Lower lobe of right lung (tissue), 2 donors: ENCODE data around the gene RPS24. TPM values are rescaled to one million over a fixed set of nuclear protein-coding genes. Genes with fewer than 3 reads are reported as not detected.
A peak's percentile ranks its signal among the peaks of the same experiment; 100 is the strongest.
"Not testable (repeated sequence)": the region's sequence is repeated elsewhere in the genome, so short reads cannot be mapped to it uniquely, and the experiment has no call there.

Source experiments
- ATAC-seq, 2 donors: fragments of 200-7000 bp; cut with Tn5 transposase; one replicate each; pipeline ENCODE4 v1.9.1; 2020 to 2022; ENCODE audit warnings: mild to moderate bottlenecking in 2 of 2, moderate library complexity in 2 of 2
- DNase-seq: peaks from one replicate; pipeline ENCODE4 v3.0.0-alpha.2; 2020
- H3K27ac ChIP-seq: fragments of 200-600 bp; one replicate; pipeline ENCODE4 v1.8.0; 2022
- H3K27me3 ChIP-seq: fragments of 200-600 bp; one replicate; pipeline ENCODE4 v1.8.0; 2022; ENCODE audit warnings: low read depth
- H3K36me3 ChIP-seq: fragments of 200-600 bp; one replicate; pipeline ENCODE4 v1.8.0; 2022; ENCODE audit warnings: mild to moderate bottlenecking
- H3K4me1 ChIP-seq: fragments of 200-600 bp; one replicate; pipeline ENCODE4 v1.8.0; 2022
- H3K4me3 ChIP-seq: fragments of 200-600 bp; one replicate; pipeline ENCODE4 v1.8.0; 2022; ENCODE audit warnings: mild to moderate bottlenecking
- H3K9me3 ChIP-seq: fragments of 200-600 bp; one replicate; pipeline ENCODE4 v1.8.0; 2022
- CTCF ChIP-seq: fragments of 200-600 bp; IDR thresholded peaks from one replicate; pipeline ENCODE4 v1.8.0; 2022; ENCODE audit warnings: antibody characterized with exemption, mild to moderate bottlenecking
- intact Hi-C: fragments of 100-400 bp; cut with DNase I; formaldehyde crosslinking; loops from one replicate; pipeline ENCODE4 v1.11.0; 2022
- long read RNA-seq: library from polyadenylated mRNA; unstranded; transcript quantifications from one replicate; pipeline ENCODE4 v2.0.0, GENCODE V29; 2021
- total RNA-seq: library from RNA; stranded (reverse); fragmentation: NEBNext Ultra II Directional; extraction: Animal tissue kit (Norgen Biotek cat#: 25700); gene quantifications from one replicate; pipeline ENCODE4 v1.2.1, GENCODE V29; 2021
- donor health status: DM: no; HTN: yes; CAD: no; lungs with severe emphysema.

Gene RPS24
- 1,077 TPM for total RNA-seq
- long read RNA-seq, transcript RPS24-214 (5 exons, 634 nt), result major isoform, 11 of 16 reads
- long read RNA-seq, partial matches to known transcripts, result 4 of 16 reads
- long read RNA-seq, other reads (novel, unspliced or antisense), result 0 of 16 reads

- Histone ChIP-seq H3K27me3 (no peaks in the 10 kb centered on the region), H3K27ac (peak within 1 kb of the TSS; percentile 73), H3K4me3 (peak within 1 kb of the TSS; percentile 87), H3K36me3 (peaks cover 37% of the 10 kb centered on the region), H3K9me3 (no peaks in the 10 kb centered on the region), H3K4me1 (peaks cover 57% of the 10 kb centered on the region)
- peak; percentile 95 to 98 for ATAC-seq
- TF ChIP-seq CTCF, result no peak
- peak; percentile 97 for DNase-seq
- intact Hi-C loops, result no loop called here
Observed at GRCh38 chr10:78033637-78034470, at the start of gene RPS24. TSS of gene RPS24 (plus strand) at chr10:78033863. CDS start at chr10:78033902, 39 bp downstream.

GRCh38 chr10:77984986-77985385, 48.7 kb upstream of the RPS24 start:
- DNase-seq (no peak), ATAC-seq (no peak)
- Histone ChIP-seq H3K36me3 (peaks cover 97% of the 10 kb centered on the region), H3K27me3 (no peaks in the 10 kb centered on the region), H3K9me3 (no peaks in the 10 kb centered on the region), H3K27ac (no peak overlapping the region), H3K4me3 (no peak overlapping the region), H3K4me1 (no peaks in the 10 kb centered on the region)
- intact Hi-C loops, result no loop called here
- TF ChIP-seq CTCF, result no peak

GRCh38 chr10:77987671-77988255, 45.9 kb upstream of the RPS24 start:
- intact Hi-C loops, result no loop called here
- no peaks in the 10 kb centered on the region for H3K27me3 ChIP-seq
- H3K9me3 ChIP-seq, result no peaks in the 10 kb centered on the region
- no peaks in the 10 kb centered on the region for H3K4me1 ChIP-seq
- TF ChIP-seq CTCF, result no peak
- H3K36me3 ChIP-seq, result peaks cover 100% of the 10 kb centered on the region
- no peak for ATAC-seq
- no peak for DNase-seq
- no peak overlapping the region for H3K27ac ChIP-seq
- no peak overlapping the region for H3K4me3 ChIP-seq

GRCh38 chr10:77989081-77989724, 44.5 kb upstream of the RPS24 start:
- Histone ChIP-seq H3K27ac (no peak overlapping the region), H3K9me3 (no peaks in the 10 kb centered on the region), H3K4me1 (no peaks in the 10 kb centered on the region), H3K4me3 (no peak overlapping the region), H3K27me3 (no peaks in the 10 kb centered on the region), H3K36me3 (peaks cover 100% of the 10 kb centered on the region)
- intact Hi-C loops, result no loop called here
- DNase-seq (no peak), ATAC-seq (no peak)
- TF ChIP-seq CTCF, result no peak

- Histone ChIP-seq H3K9me3 (no peaks in the 10 kb centered on the region), H3K36me3 (peaks cover 64% of the 10 kb centered on the region), H3K27ac (no peak overlapping the region), H3K4me1 (no peaks in the 10 kb centered on the region), H3K27me3 (no peaks in the 10 kb centered on the region), H3K4me3 (no peak overlapping the region)
- TF ChIP-seq CTCF, result no peak
- no peak for DNase-seq
- intact Hi-C loops, result no loop called here
- ATAC-seq, result no peak
Observed at GRCh38 chr10:77993620-77994019, 40.0 kb upstream of the RPS24 start.

- H3K4me1 ChIP-seq, ATAC-seq, H3K9me3 ChIP-seq, H3K4me3 ChIP-seq, H3K27ac ChIP-seq, DNase-seq, intact Hi-C loops, H3K27me3 ChIP-seq: not testable (repeated sequence)
- peaks cover 63% of the 10 kb centered on the region for H3K36me3 ChIP-seq
Observed at GRCh38 chr10:77998780-77999179, 34.9 kb upstream of the RPS24 start.
